Activated B cell treated with CpG ODN at 0.5 μM for 24 hours (primary cell): ENCODE data around the gene CACNG5. TPM values are rescaled to one million over a fixed set of nuclear protein-coding genes. Genes with fewer than 3 reads are reported as not detected.

Experiments
- ATAC-seq: fragments of 200-7000 bp; cut with Tn5 transposase; one replicate; pipeline ENCODE4 v1.10.0; 2021; ENCODE audit warnings: low read depth, mild to moderate bottlenecking, moderate library complexity
- CTCF ChIA-PET: fragments of 350-600 bp; sonication (Branson Sonifier 250); formaldehyde crosslinking; loops from one replicate; lab custom pipeline; 2021; ENCODE audit warnings: antibody characterized with exemption; lab: Charles Lee
- POLR2A ChIA-PET: fragments of 350-600 bp; sonication (Branson Sonifier 250); formaldehyde crosslinking; loops from one replicate; lab custom pipeline; 2021; ENCODE audit warnings: antibody characterized with exemption; lab: Charles Lee
- DNase-seq: peaks from one replicate; pipeline ENCODE4 v3.0.0; 2022
- H3K27ac Mint-ChIP-seq: one replicate; pipeline ENCODE4 v1.8.0; 2020; ENCODE audit warnings: mixed read lengths
- H3K27me3 Mint-ChIP-seq: one replicate; pipeline ENCODE4 v1.8.0; 2021; ENCODE audit warnings: mixed read lengths
- H3K36me3 Mint-ChIP-seq: one replicate; pipeline ENCODE4 v1.8.0; 2021; ENCODE audit warnings: low read depth, mixed read lengths
- H3K4me1 Mint-ChIP-seq: one replicate; pipeline ENCODE4 v1.8.0; 2021; ENCODE audit warnings: mixed read lengths
- H3K4me3 Mint-ChIP-seq: one replicate; pipeline ENCODE4 v1.8.0; 2020; ENCODE audit warnings: mild to moderate bottlenecking, mixed read lengths
- H3K9me3 Mint-ChIP-seq: one replicate; pipeline ENCODE4 v1.8.0; 2020; ENCODE audit warnings: mixed read lengths
- CTCF ChIP-seq: fragments of 200-600 bp; IDR thresholded peaks from one replicate; pipeline ENCODE4 v1.8.0; 2022; ENCODE audit warnings: antibody characterized with exemption, mild to moderate bottlenecking
- intact Hi-C: fragments of 100-400 bp; cut with micrococcal nuclease; formaldehyde crosslinking; loops from one replicate; pipeline ENCODE4 v1.15.1; 2024
- total RNA-seq: library from RNA; stranded (reverse); gene quantifications from 2 replicates; pipeline ENCODE4 v1.2.3, GENCODE V29; 2022

Gene CACNG5
- total RNA-seq, 1 donor from 2014 or later: not detected

- Mint-ChIP-seq H3K27ac (no peak overlapping the region), H3K4me1 (peaks cover 3% of the 10 kb centered on the region), H3K36me3 (no peaks in the 10 kb centered on the region), H3K9me3 (no peaks in the 10 kb centered on the region), H3K27me3 (peaks cover 46% of the 10 kb centered on the region), H3K4me3 (no peak overlapping the region)
- intact Hi-C loops: no loop called here
- no peak for TF ChIP-seq CTCF
- ATAC-seq (no peak), DNase-seq (no peak)
- ChIA-PET POLR2A (no interaction called here), CTCF (no interaction called here)
Measured at GRCh38 chr17:66829883-66830282, 5.0 kb upstream of the CACNG5 start.

GRCh38 chr17:66830451-66830850, 4.5 kb upstream of the CACNG5 start:
- H3K27me3 Mint-ChIP-seq: peaks cover 46% of the 10 kb centered on the region
- no peaks in the 10 kb centered on the region for H3K9me3 Mint-ChIP-seq
- ChIA-PET POLR2A (no interaction called here), CTCF (no interaction called here)
- intact Hi-C loops: no loop called here
- TF ChIP-seq CTCF: no peak
- no peaks in the 10 kb centered on the region for H3K36me3 Mint-ChIP-seq
- H3K4me1 Mint-ChIP-seq: peaks cover 3% of the 10 kb centered on the region
- H3K27ac Mint-ChIP-seq: no peak overlapping the region
- ATAC-seq (no peak), DNase-seq (no peak)
- no peak overlapping the region for H3K4me3 Mint-ChIP-seq

GRCh38 chr17:66831383-66832210, 3.3 kb upstream of the CACNG5 start:
- DNase-seq: no peak
- ChIA-PET CTCF (no interaction called here), POLR2A (no interaction called here)
- no peaks in the 10 kb centered on the region for H3K9me3 Mint-ChIP-seq
- H3K27ac Mint-ChIP-seq: no peak overlapping the region
- H3K4me3 Mint-ChIP-seq: no peak overlapping the region
- intact Hi-C loops: no loop called here
- TF ChIP-seq CTCF: no peak
- no peak for ATAC-seq
- no peaks in the 10 kb centered on the region for H3K36me3 Mint-ChIP-seq
- peaks cover 3% of the 10 kb centered on the region for H3K4me1 Mint-ChIP-seq
- peaks cover 54% of the 10 kb centered on the region for H3K27me3 Mint-ChIP-seq

GRCh38 chr17:66833201-66833600, 1.7 kb upstream of the CACNG5 start:
- no peak overlapping the region for H3K27ac Mint-ChIP-seq
- intact Hi-C loops: no loop called here
- peaks cover 3% of the 10 kb centered on the region for H3K4me1 Mint-ChIP-seq
- no peak for TF ChIP-seq CTCF
- H3K4me3 Mint-ChIP-seq: no peak overlapping the region
- ATAC-seq (no peak), DNase-seq (no peak)
- no peaks in the 10 kb centered on the region for H3K36me3 Mint-ChIP-seq
- ChIA-PET CTCF (no interaction called here), POLR2A (no interaction called here)
- peaks cover 56% of the 10 kb centered on the region for H3K27me3 Mint-ChIP-seq
- H3K9me3 Mint-ChIP-seq: no peaks in the 10 kb centered on the region

GRCh38 chr17:66834426-66834918, 445 bp upstream of the CACNG5 start:
- POLR2A ChIA-PET: no interaction called here
- no peak for ATAC-seq
- DNase-seq: no peak
- intact Hi-C loops: no loop called here
- CTCF ChIA-PET: no interaction called here
- Mint-ChIP-seq H3K27me3 (peaks cover 52% of the 10 kb centered on the region), H3K4me1 (peaks cover 3% of the 10 kb centered on the region), H3K36me3 (no peaks in the 10 kb centered on the region), H3K27ac (no peak overlapping the region), H3K4me3 (no peak overlapping the region), H3K9me3 (no peaks in the 10 kb centered on the region)
- TF ChIP-seq CTCF: no peak
